Fibroblast of mammary gland (primary cell): Measurements from ENCODE around the gene PPP6R3.

Experiments
- DNase-seq: peaks from one replicate; pipeline ENCODE4 v3.0.0-alpha.2; 2010; ENCODE audit warnings: low read depth
- H3K4me3 ChIP-seq: 2 replicates; pipeline ENCODE4 v1.5.1; 2011; ENCODE audit warnings: low read depth, mild to moderate bottlenecking, low read length, moderate library complexity; ENCODE audit not compliant: control insufficient read depth
- TF ChIP-seq, protein P1 (sequence below): conservative IDR thresholded peaks from 2 replicates; pipeline ENCODE4 v1.5.1; 2011; ENCODE audit warnings: low read depth, low read length, inconsistent platforms; ENCODE audit not compliant: control insufficient read depth, insufficient read depth

The PPP6R3 gene

GRCh38 chr11:68501813-68502212, 41.3 kb downstream of the PPP6R3 start:
- DNase-seq: no peak

DNA sequence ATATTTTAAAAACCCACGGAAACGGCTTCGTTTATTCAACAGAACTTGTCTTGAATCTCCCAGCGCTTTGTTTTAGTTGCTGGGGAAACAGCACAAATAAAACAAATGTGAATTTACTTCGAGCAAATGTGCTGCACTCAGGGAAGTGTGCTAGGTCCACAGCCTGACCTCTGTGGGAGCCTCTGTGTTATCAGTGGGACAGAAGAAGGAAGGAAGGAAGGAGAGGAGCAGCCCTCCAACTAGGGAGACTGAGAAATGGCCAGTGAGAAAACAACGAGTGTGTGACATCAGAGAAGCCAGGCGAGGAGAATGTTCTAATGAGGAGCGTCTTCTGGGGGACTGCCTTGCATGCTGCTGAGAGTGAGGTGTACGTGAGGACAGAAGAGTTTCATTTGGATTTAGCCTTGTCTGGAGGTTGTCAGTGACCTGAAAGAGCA, 42.7 kb downstream of the PPP6R3 start:
- DNase-seq: peak; percentile 16
- TF ChIP-seq, protein P1, sequence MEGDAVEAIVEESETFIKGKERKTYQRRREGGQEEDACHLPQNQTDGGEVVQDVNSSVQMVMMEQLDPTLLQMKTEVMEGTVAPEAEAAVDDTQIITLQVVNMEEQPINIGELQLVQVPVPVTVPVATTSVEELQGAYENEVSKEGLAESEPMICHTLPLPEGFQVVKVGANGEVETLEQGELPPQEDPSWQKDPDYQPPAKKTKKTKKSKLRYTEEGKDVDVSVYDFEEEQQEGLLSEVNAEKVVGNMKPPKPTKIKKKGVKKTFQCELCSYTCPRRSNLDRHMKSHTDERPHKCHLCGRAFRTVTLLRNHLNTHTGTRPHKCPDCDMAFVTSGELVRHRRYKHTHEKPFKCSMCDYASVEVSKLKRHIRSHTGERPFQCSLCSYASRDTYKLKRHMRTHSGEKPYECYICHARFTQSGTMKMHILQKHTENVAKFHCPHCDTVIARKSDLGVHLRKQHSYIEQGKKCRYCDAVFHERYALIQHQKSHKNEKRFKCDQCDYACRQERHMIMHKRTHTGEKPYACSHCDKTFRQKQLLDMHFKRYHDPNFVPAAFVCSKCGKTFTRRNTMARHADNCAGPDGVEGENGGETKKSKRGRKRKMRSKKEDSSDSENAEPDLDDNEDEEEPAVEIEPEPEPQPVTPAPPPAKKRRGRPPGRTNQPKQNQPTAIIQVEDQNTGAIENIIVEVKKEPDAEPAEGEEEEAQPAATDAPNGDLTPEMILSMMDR: no peak
- H3K4me3 ChIP-seq: no peak overlapping the region

More at GRCh38 chr11:68501813-68502212, 41.3 kb downstream of the PPP6R3 start:
- H3K4me3 ChIP-seq: no peak overlapping the region
- TF ChIP-seq, protein P1: no peak

DNA sequence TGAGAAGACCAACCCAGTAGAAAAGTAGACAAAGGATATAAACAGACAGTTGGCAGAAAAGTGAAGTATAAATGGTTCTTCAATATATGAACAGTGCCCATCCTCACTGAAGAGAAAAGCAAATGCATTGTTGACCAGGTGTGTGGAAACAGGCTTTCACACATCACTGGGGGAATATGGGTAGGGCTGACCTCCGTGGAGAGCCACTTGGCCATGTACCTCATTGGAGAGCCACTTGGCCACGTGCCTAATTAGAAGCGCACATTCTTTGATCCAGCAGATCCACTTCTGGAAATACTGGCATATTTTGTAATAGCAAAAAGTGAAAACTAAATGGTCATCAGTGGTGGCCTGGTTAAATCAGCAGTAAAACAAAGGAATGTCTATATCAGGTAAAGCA, 43.2 kb downstream of the PPP6R3 start:
- TF ChIP-seq, protein P1: no peak
- H3K4me3 ChIP-seq: no peak overlapping the region
- DNase-seq: no peak

- DNase-seq: no peak
- TF ChIP-seq, protein P1: no peak
- no peak overlapping the region for H3K4me3 ChIP-seq
These were observed 44.0 kb downstream of the PPP6R3 start for GRCh38 chr11:68504432-68505066.

DNA sequence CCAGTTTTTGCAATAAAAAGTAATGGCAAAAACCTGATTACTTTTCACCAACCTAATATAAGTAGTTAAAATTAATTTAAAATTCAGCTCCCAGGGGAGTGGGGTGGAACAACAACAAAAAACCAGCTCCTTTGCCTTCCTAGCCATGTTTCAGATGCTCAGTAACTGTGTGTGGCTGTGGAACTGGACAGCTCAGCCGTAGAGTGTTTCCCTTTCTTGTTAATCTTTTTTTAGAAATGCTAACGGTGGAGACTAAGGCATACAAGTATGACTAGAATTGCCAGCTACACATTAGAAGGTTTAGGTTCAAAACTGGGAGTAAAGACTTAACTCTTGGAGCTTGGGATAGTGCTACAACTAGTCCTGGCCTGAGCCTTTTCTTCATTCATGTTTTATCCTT, 45.0 kb downstream of the PPP6R3 start:
- DNase-seq: peak; percentile 14
- TF ChIP-seq, protein P1: no peak
- no peak overlapping the region for H3K4me3 ChIP-seq

DNA sequence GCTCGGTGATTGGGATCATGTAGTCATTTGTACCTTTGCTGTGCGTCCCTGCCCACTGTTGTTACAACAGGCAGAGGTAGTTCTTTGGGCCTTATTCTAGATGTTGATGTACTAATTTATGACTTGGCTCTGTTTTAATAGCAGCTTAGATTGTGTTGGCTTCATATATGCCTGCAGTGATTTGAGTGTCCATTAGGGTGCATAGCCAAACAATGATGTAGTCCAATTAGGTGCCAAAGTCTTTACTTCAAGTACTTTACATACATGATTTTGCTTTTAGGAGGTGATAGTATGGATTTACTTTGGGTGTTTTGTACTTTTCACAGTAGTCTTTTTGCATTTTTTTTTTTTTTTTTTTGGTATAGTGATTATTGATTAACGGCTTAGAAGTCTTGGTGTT, 46.4 kb downstream of the PPP6R3 start:
- TF ChIP-seq, protein P1: no peak
- no peak overlapping the region for H3K4me3 ChIP-seq
- peak; percentile 14 for DNase-seq
